K562 (cell line): Measurements from ENCODE around the gene PTCRA. TPM values are rescaled to one million over a fixed set of nuclear protein-coding genes. Genes with fewer than 3 reads are reported as not detected.

ENCODE experiments used
- CHD2 ChIP-seq: IDR thresholded peaks from 2 replicates; pipeline ENCODE4 v1.6.1; 2011; ENCODE audit warnings: low read depth, low read length
- CREM ChIP-seq: IDR thresholded peaks from 2 replicates; pipeline ENCODE4 v1.6.1; 2014; ENCODE audit warnings: antibody characterized with exemption, low read depth
- CTCFL ChIP-seq: IDR thresholded peaks from 2 replicates; pipeline ENCODE4 v1.6.1; 2011; ENCODE audit warnings: borderline replicate concordance, low read depth, mild to moderate bottlenecking, moderate library complexity, low read length; ENCODE audit not compliant: insufficient read depth, poor library complexity, severe bottlenecking
- EP300 ChIP-seq: IDR thresholded peaks from 2 replicates; pipeline ENCODE4 v1.6.1; 2012; ENCODE audit warnings: low read length, improper control_type of control experiment
- GATAD2A ChIP-seq: fragments of 450-650 bp; IDR thresholded peaks from 2 replicates; pipeline ENCODE4 v1.6.1; 2017
- GATAD2B ChIP-seq: fragments of 450-650 bp; IDR thresholded peaks from 2 replicates; pipeline ENCODE4 v1.6.1; 2017; ENCODE audit warnings: mild to moderate bottlenecking, borderline replicate concordance
- HMBOX1 ChIP-seq: sonication (generic); IDR thresholded peaks from 2 replicates; pipeline ENCODE4 v1.6.1; 2016
- MAFF ChIP-seq: IDR thresholded peaks from 2 replicates; pipeline ENCODE4 v1.6.1; 2012; ENCODE audit warnings: low read length, improper control_type of control experiment
- MEF2A ChIP-seq: IDR thresholded peaks from 2 replicates; pipeline ENCODE4 v1.6.1; 2011; ENCODE audit warnings: low read depth, mild to moderate bottlenecking, low read length, moderate library complexity; ENCODE audit not compliant: control insufficient read depth
- MTA3 ChIP-seq: fragments of 450-650 bp; formaldehyde crosslinking; IDR thresholded peaks from 2 replicates; pipeline ENCODE4 v1.6.1; 2017; ENCODE audit warnings: mild to moderate bottlenecking, borderline replicate concordance
- RBM39 ChIP-seq: fragments of 200-400 bp; formaldehyde crosslinking; optimal IDR thresholded peaks from 2 replicates; pipeline ENCODE3; 2018; ENCODE audit warnings: low read depth, low read length
- RUNX1 ChIP-seq: sonication (generic); IDR thresholded peaks from 2 replicates; pipeline ENCODE4 v1.6.1; 2016; ENCODE audit warnings: antibody characterized with exemption, low read depth
- SP1 ChIP-seq: sonication (generic); formaldehyde crosslinking; IDR thresholded peaks from 2 replicates; pipeline ENCODE4 v1.8.1; 2022; ENCODE audit warnings: mild to moderate bottlenecking, missing genetic modification reagents
- SPI1 ChIP-seq: IDR thresholded peaks from 2 replicates; pipeline ENCODE4 v1.6.1; 2011; ENCODE audit warnings: low read depth, low read length, control low read depth, borderline replicate concordance
- ZBTB11 ChIP-seq, 3 experiments: fragments of 200-800 bp in 1 of 3; fragments of 250-450 bp in 1 of 3; fragments of 450-650 bp in 1 of 3; sonication (Bioruptor Pico) in 1 of 3; sonication (Bioruptor generic) in 1 of 3; formaldehyde crosslinking in 1 of 3; IDR thresholded peaks; 2 replicates each; pipeline versions ENCODE4 v1.6.1 to v1.8.0; 2016 to 2022; ENCODE audit warnings: mild to moderate bottlenecking in 2 of 3, missing genetic modification characterization in 2 of 3, missing compliant biosample characterization in 1 of 3, moderate library complexity in 1 of 3
- ZNF124 ChIP-seq: sonication (generic); formaldehyde crosslinking; IDR thresholded peaks from 2 replicates; pipeline ENCODE4 v1.8.1; 2022; ENCODE audit warnings: missing genetic modification reagents
- ZNF23 ChIP-seq: fragments of 250-450 bp; sonication (Bioruptor Pico); IDR thresholded peaks from 2 replicates; pipeline ENCODE4 v1.4.0; 2020; ENCODE audit warnings: mild to moderate bottlenecking
- ZNF263 ChIP-seq: sonication (generic); formaldehyde crosslinking; IDR thresholded peaks from 2 replicates; pipeline ENCODE4 v1.8.0; 2022; ENCODE audit warnings: mild to moderate bottlenecking, missing genetic modification reagents, borderline replicate concordance
- polyA plus RNA-seq, 8 experiments: library from polyadenylated mRNA; depleted of rRNA in 4 of 8; stranded (reverse) in 5 of 8; unstranded in 3 of 8; fragments of >200 nt; fragmentation: Nextera tagmentation in 2 of 8; fragmentation: Illumina TruSeq in 1 of 8; extraction: Ambion mirVana in 2 of 8; extraction: Trizol in 1 of 8; gene quantifications; 2 replicates each; pipeline versions ENCODE4 v1.2.1 to v1.2.3, GENCODE V29; 2011 to 2014; ENCODE audit warnings: inconsistent platforms in 1 of 8, missing spikeins in 1 of 8
- total RNA-seq, 7 experiments: library from RNA; depleted of rRNA in 6 of 7; stranded (reverse); fragments of >200 nt in 6 of 7; fragmentation: Illumina TruSeq in 2 of 7; extraction: Trizol in 2 of 7; gene quantifications; 2 replicates each; pipeline versions ENCODE4 v1.2.1 to v1.2.3, GENCODE V29; 2011 to 2021; ENCODE audit warnings: low replicate concordance in 1 of 7

The PTCRA gene
- total and polyA plus RNA-seq, 9 of the 15 experiments (the other 6 are each of a cell fraction or from before 2014, with no cell fraction given) = 0.21 TPM; not detected in 8

- TF ChIP-seq CTCFL (no peak), ZNF124 (no peak), CREM (0 out of 2 replicates have a peak, but pooled peaks have one; percentile 5), GATAD2B (no peak; the same call in 1 of the 2 replicates), RBM39 (no peak), MTA3 (peak; percentile 78), SPI1 (peak; percentile 95), HMBOX1 (peak; percentile 97), ZNF23 (CRISPR knock-in tag) (no peak), MEF2A (no peak), ZBTB11 (CRISPR knock-in tag; IDR thresholded peaks at IDR 0.05) (peak in 1 of 3 experiments; percentile 51; a peak in 2 of 6 replicates), MAFF (peak; percentile 86), EP300 (0 out of 2 replicates have a peak, but pooled peaks have one; percentile 3), SP1 (CRISPR knock-in tag) (0 out of 2 replicates have a peak, but pooled peaks have one; percentile 36), ZNF263 (CRISPR knock-in tag) (peak; percentile 82; the same call in 1 of the 2 replicates), RUNX1 (no peak), CHD2 (no peak), GATAD2A (peak; percentile 94)
These were observed 55.2 kb downstream of the PTCRA start (continued) for GRCh38 chr6:42970871-42971612.
